ENCODE results near the gene BCL7B.

GRCh38 chr7:73560109-73560835 lies 2.8 kb upstream of the BCL7B start:
- TF ChIP-seq, protein P1, sequence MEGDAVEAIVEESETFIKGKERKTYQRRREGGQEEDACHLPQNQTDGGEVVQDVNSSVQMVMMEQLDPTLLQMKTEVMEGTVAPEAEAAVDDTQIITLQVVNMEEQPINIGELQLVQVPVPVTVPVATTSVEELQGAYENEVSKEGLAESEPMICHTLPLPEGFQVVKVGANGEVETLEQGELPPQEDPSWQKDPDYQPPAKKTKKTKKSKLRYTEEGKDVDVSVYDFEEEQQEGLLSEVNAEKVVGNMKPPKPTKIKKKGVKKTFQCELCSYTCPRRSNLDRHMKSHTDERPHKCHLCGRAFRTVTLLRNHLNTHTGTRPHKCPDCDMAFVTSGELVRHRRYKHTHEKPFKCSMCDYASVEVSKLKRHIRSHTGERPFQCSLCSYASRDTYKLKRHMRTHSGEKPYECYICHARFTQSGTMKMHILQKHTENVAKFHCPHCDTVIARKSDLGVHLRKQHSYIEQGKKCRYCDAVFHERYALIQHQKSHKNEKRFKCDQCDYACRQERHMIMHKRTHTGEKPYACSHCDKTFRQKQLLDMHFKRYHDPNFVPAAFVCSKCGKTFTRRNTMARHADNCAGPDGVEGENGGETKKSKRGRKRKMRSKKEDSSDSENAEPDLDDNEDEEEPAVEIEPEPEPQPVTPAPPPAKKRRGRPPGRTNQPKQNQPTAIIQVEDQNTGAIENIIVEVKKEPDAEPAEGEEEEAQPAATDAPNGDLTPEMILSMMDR (IDR thresholded peaks at IDR 0.05; ENCODE audit: low read depth, low read length), result no peak
- TF ChIP-seq MAX (IDR thresholded peaks at IDR 0.05; ENCODE audit: low read depth, low read length), result peak; percentile 73; the same call in 1 of the 2 replicates
- TF ChIP-seq POLR2A (IDR thresholded peaks at IDR 0.05; ENCODE audit: extremely low read depth, insufficient read length), result no peak
- peak; percentile 74 for TF ChIP-seq MYC (IDR thresholded peaks at IDR 0.05; ENCODE audit: low read depth, low read length)
